Right atrium auricular region (tissue), 2 donors: ENCODE measurements around the gene LAMA2. TPM values are rescaled to one million over a fixed set of nuclear protein-coding genes. Genes with fewer than 3 reads are reported as not detected.

Source experiments
- DNase-seq: peaks from one replicate; pipeline ENCODE4 v3.0.0-alpha.2; 2019; ENCODE audit warnings: low spot score
- H3K27ac ChIP-seq, 2 donors: fragments of 200-600 bp; sonication (generic); 1 replicate in 1 of 2; 2 replicates in 1 of 2; pipeline ENCODE4 v1.5.1; 2016 to 2019
- H3K27me3 ChIP-seq, 2 donors: fragments of 200-600 bp; sonication (generic); one replicate each; pipeline versions ENCODE4 v1.5.1 to v1.6.0; 2017 to 2019
- H3K36me3 ChIP-seq: fragments of 200-600 bp; sonication (generic); one replicate; pipeline ENCODE4 v1.5.1; 2016
- H3K4me1 ChIP-seq, 2 donors: fragments of 200-600 bp; sonication (generic); one replicate each; pipeline versions ENCODE4 v1.5.1 to v1.6.0; 2017 to 2019
- H3K4me3 ChIP-seq, 2 donors: fragments of 200-600 bp; sonication (generic); 1 replicate in 1 of 2; 2 replicates in 1 of 2; pipeline ENCODE4 v1.5.1; 2017 to 2019; ENCODE audit warnings: mild to moderate bottlenecking in 1 of 2, moderate library complexity in 1 of 2
- H3K9me3 ChIP-seq, 2 donors: fragments of 200-600 bp; sonication (generic); one replicate each; pipeline ENCODE4 v1.5.1; 2019
- total RNA-seq, 2 donors: library from RNA; depleted of rRNA; stranded (reverse); fragments of >200 nt; gene quantifications; one replicate each; pipeline ENCODE4 v1.1.0, GENCODE V29; 2016
- TF ChIP-seq, protein P1 (sequence below), 2 donors: fragments of 200-600 bp; sonication (generic); IDR thresholded peaks; one replicate each; pipeline ENCODE4 v1.5.1; 2019; ENCODE audit warnings: antibody characterized with exemption in 2 of 2

LAMA2 gene
- total RNA-seq, 2 donors from 2014 or later = 150 to 166 TPM

DNA sequence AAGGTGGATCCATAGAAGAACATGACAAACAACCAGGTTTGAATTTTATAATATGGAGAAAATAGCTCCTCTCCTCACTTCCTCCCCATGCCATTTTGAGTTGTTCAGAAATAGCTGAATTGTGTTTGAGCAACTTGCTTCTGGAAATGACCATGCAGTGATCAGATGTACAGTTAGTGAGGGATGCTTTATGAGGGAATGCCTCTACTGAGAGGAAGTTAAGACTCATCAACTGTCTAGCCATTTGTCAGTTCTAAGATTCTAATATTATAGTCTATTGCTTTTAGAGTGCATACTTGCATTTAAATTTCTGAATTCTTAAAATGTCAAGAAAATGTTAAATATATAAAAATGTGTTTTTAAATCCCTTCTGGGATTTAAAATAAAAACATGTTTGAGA, 3.8 kb downstream of the LAMA2 start:
- no peaks in the 10 kb centered on the region for H3K36me3 ChIP-seq
- peak overlapping the region; percentile 61 to 65 for H3K4me3 ChIP-seq
- no peaks in the 10 kb centered on the region for H3K27me3 ChIP-seq
- peak overlapping the region; percentile 84 to 87 for H3K27ac ChIP-seq
- TF ChIP-seq, protein P1, sequence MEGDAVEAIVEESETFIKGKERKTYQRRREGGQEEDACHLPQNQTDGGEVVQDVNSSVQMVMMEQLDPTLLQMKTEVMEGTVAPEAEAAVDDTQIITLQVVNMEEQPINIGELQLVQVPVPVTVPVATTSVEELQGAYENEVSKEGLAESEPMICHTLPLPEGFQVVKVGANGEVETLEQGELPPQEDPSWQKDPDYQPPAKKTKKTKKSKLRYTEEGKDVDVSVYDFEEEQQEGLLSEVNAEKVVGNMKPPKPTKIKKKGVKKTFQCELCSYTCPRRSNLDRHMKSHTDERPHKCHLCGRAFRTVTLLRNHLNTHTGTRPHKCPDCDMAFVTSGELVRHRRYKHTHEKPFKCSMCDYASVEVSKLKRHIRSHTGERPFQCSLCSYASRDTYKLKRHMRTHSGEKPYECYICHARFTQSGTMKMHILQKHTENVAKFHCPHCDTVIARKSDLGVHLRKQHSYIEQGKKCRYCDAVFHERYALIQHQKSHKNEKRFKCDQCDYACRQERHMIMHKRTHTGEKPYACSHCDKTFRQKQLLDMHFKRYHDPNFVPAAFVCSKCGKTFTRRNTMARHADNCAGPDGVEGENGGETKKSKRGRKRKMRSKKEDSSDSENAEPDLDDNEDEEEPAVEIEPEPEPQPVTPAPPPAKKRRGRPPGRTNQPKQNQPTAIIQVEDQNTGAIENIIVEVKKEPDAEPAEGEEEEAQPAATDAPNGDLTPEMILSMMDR (IDR thresholded peaks at IDR 0.05) = no peak
- H3K9me3 ChIP-seq = no peaks in the 10 kb centered on the region
- DNase-seq = no peak
- H3K4me1 ChIP-seq = peaks cover 0 to 10% of the 10 kb centered on the region in 2 donors

DNA sequence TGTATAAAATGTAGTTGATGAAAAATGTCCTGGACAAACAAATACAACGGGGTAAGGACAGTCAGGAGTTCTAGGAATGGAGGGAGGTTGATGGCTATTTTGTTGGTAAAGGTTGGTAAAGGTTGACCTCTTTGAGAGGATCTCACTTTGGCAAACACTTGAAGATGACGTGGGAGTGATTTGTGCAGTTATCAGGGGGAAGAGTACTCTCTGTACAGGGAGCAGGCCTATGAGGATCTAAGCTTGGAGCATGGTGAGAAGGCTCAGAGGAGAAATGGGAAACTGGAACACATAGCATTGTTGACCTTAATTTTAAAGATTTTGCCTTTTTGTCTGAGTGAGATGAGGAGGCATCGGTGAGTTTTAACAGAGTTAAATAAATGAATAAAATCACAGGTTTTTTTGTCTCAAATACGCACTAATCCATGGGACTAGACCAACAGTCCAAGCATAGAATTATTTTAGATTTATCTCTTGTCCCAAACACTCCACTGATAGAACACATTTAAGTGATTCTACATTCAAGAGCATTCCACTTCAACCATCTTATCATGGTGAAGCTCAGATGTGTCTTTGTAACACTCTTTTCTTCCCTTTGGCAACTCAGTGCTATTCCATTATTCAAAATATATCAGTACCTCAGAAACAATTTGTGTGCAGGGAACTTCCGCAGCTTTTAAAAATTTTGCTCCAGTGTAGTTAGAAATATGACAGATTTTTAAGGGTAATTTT, 5.7 kb downstream of the LAMA2 start:
- Histone ChIP-seq H3K4me3 (peak overlapping the region; percentile 19 to 65), H3K36me3 (no peaks in the 10 kb centered on the region), H3K27ac (peak overlapping the region; percentile 61 to 87), H3K4me1 (peaks cover 0 to 3% of the 10 kb centered on the region in 2 donors), H3K9me3 (no peaks in the 10 kb centered on the region), H3K27me3 (no peaks in the 10 kb centered on the region)
- DNase-seq = no peak
- TF ChIP-seq, protein P1 (IDR thresholded peaks at IDR 0.05) = no peak

DNA sequence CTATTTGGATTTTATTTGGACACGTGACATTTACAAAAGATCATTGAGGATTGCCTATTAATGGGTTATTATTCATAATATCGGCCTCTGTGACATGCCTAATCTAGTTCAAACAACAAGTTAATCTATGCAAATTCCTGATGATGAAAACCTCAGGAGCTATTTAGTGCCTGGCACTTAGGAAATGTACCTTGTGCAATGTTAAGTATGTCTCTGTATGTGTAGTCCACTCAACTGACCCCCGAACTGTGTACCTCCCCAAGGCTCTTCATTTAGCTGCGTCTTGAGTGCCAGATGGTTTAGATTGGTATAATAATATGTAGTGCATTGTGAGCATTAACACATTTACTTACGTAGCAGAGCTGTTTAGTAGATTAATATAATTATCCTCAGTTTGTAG, 6.9 kb downstream of the LAMA2 start:
- H3K4me1 ChIP-seq = peaks cover 0 to 3% of the 10 kb centered on the region in 2 donors
- peak overlapping the region in 1 of 2 donors; percentile 19 for H3K4me3 ChIP-seq
- TF ChIP-seq, protein P1 (IDR thresholded peaks at IDR 0.05) = no peak
- peaks cover 10% of the 10 kb centered on the region for H3K36me3 ChIP-seq
- no peak for DNase-seq
- no peaks in the 10 kb centered on the region for H3K27me3 ChIP-seq
- no peaks in the 10 kb centered on the region for H3K9me3 ChIP-seq
- peak overlapping the region; percentile 61 to 87 for H3K27ac ChIP-seq

DNA sequence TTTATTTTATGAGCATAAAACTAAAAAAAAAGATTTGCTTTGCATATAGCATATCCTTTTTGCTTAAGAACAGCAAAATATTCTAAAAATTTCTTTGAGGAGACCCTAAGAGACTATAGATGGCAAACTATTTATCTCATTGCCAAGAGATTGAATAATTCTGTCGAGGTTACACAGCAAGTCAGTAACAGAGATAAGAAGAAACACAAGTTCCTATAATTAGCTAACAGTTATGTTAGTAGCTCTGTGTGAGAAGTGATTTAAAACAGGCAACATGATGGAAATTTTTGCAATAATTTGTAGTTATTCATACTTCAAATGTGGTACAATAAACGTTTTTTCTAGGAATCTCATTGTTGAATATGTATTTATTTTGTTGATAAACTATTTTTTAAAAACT, 9.1 kb downstream of the LAMA2 start:
- no peak for DNase-seq
- Histone ChIP-seq H3K27me3 (no peaks in the 10 kb centered on the region), H3K4me3 (peak overlapping the region; percentile 8 to 13), H3K4me1 (peaks cover 0 to 3% of the 10 kb centered on the region in 2 donors), H3K27ac (peak overlapping the region; percentile 62 to 87), H3K36me3 (peaks cover 12% of the 10 kb centered on the region), H3K9me3 (no peaks in the 10 kb centered on the region)
- TF ChIP-seq, protein P1 (IDR thresholded peaks at IDR 0.05) = no peak

DNA sequence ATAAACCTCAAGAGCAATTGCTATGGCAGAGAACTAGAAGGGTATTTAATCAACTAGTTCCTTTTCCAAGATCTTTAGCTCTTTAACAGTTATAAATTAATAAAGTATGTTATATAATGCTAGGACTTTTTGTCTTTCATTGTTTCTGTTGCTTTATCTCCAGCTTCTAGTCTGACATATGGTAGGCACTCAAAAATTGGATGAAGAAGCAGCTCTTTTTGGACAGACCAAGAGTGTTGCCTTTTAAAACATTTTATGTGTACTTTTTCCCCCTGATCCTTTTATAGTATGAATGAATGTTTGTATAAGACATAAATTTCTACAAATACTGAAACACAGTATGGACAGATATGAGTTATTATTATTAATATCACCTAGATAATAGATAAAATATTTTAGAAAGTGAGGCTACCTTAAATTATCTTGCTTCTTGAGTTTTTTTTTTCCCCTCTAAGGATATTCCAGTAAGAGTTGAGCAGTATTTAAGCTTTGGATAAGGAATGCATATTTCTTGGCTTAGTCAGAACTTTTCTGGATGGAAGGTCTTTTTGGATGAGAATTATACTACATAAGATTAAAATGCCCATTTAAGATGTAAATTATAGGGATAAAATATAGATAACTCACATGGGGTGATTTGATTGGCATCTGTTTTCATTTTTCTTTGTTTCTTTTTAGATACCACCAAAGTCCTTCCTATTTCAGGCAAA, 16.6 kb downstream of the LAMA2 start:
- no peak overlapping the region for H3K27ac ChIP-seq
- no peaks in the 10 kb centered on the region for H3K9me3 ChIP-seq
- no peaks in the 10 kb centered on the region for H3K27me3 ChIP-seq
- peaks cover 16% of the 10 kb centered on the region for H3K36me3 ChIP-seq
- TF ChIP-seq, protein P1 (IDR thresholded peaks at IDR 0.05) = no peak
- H3K4me1 ChIP-seq = peaks cover 0 to 14% of the 10 kb centered on the region in 2 donors
- no peak overlapping the region for H3K4me3 ChIP-seq
- no peak for DNase-seq
